HepG2 (cell line): Measurements from ENCODE around the gene ACBD7. TPM values are rescaled to one million over a fixed set of nuclear protein-coding genes. Genes with fewer than 3 reads are reported as not detected.
A peak's percentile ranks its signal among the peaks of the same experiment; 100 is the strongest.

ENCODE experiments used
- GPN1 ChIP-seq: sonication (generic); formaldehyde crosslinking; IDR thresholded peaks from 2 replicates; pipeline ENCODE4 v1.5.1; 2020; ENCODE audit warnings: missing genetic modification reagents, borderline replicate concordance
- HMGXB4 ChIP-seq, 2 experiments: sonication (generic) in 1 of 2; formaldehyde crosslinking in 1 of 2; IDR thresholded peaks; 2 replicates each; pipeline versions ENCODE4 v1.4.0 to v1.6.1; 2018 to 2020; ENCODE audit warnings: missing genetic modification reagents in 2 of 2, borderline replicate concordance in 1 of 2, low read depth in 1 of 2, mild to moderate bottlenecking in 1 of 2, missing biosample characterization in 1 of 2
- MAF1 ChIP-seq: sonication (generic); formaldehyde crosslinking; IDR thresholded peaks from 2 replicates; pipeline ENCODE4 v1.5.0; 2020; ENCODE audit warnings: missing genetic modification reagents, borderline replicate concordance
- MATR3 ChIP-seq: sonication (generic); formaldehyde crosslinking; IDR thresholded peaks from 2 replicates; pipeline ENCODE4 v1.4.0; 2020; ENCODE audit warnings: missing genetic modification reagents
- MXD3 ChIP-seq: IDR thresholded peaks from 2 replicates; pipeline ENCODE4 v1.6.1; 2016; ENCODE audit warnings: mild to moderate bottlenecking, missing biosample characterization, missing genetic modification reagents
- NBN ChIP-seq: fragments of 450-650 bp; conservative IDR thresholded peaks from 2 replicates; pipeline ENCODE4 v1.6.1; 2017
- PAX8 ChIP-seq: sonication (generic); formaldehyde crosslinking; IDR thresholded peaks from 2 replicates; pipeline ENCODE4 v1.8.0; 2022; ENCODE audit warnings: mild to moderate bottlenecking, missing genetic modification reagents, borderline replicate concordance
- RERE ChIP-seq: IDR thresholded peaks from 2 replicates; pipeline ENCODE4 v1.6.1; 2016; ENCODE audit warnings: low read depth, missing genetic modification reagents, missing compliant biosample characterization
- REXO4 ChIP-seq: sonication (generic); formaldehyde crosslinking; IDR thresholded peaks from 2 replicates; pipeline ENCODE4 v1.8.0; 2022; ENCODE audit warnings: missing genetic modification reagents, mild to moderate bottlenecking, borderline replicate concordance
- RNF2 ChIP-seq: fragments of 450-650 bp; conservative IDR thresholded peaks from 2 replicates; pipeline ENCODE4 v1.6.1; 2016; ENCODE audit warnings: low read depth
- RORA ChIP-seq: sonication (generic); formaldehyde crosslinking; IDR thresholded peaks from 2 replicates; pipeline ENCODE4 v1.5.0; 2020; ENCODE audit warnings: mild to moderate bottlenecking, missing genetic modification reagents, moderate library complexity
- RXRB ChIP-seq: IDR thresholded peaks from 2 replicates; pipeline ENCODE4 v1.6.1; 2016; ENCODE audit warnings: borderline replicate concordance, missing genetic modification reagents, missing compliant biosample characterization
- TIGD3 ChIP-seq: sonication (generic); formaldehyde crosslinking; IDR thresholded peaks from 2 replicates; pipeline ENCODE4 v1.5.1; 2020; ENCODE audit warnings: mild to moderate bottlenecking, missing genetic modification reagents, borderline replicate concordance
- ZFP91 ChIP-seq: sonication (generic); formaldehyde crosslinking; IDR thresholded peaks from 2 replicates; pipeline ENCODE4 v1.9.0; 2022; ENCODE audit warnings: missing genetic modification reagents, mild to moderate bottlenecking, borderline replicate concordance
- ZNF549 ChIP-seq: sonication (generic); formaldehyde crosslinking; IDR thresholded peaks from 2 replicates; pipeline ENCODE4 v1.5.0; 2020; ENCODE audit warnings: missing genetic modification reagents
- polyA plus RNA-seq, 8 experiments: library from polyadenylated mRNA; depleted of rRNA in 3 of 8; stranded (reverse) in 7 of 8; unstranded in 1 of 8; fragments of >200 nt; fragmentation: Illumina TruSeq in 4 of 8; extraction: Trizol in 4 of 8; gene quantifications; 2 replicates each; pipeline versions ENCODE4 v1.2.1 to v1.2.3, GENCODE V29; 2011 to 2016; ENCODE audit warnings: low read depth in 4 of 8, missing spikeins in 1 of 8, mixed read lengths in 1 of 8; ENCODE audit not compliant: insufficient read depth in 1 of 8
- total RNA-seq, 5 experiments: library from RNA; depleted of rRNA; stranded (reverse); fragments of >200 nt; fragmentation: Illumina TruSeq; extraction: Trizol; gene quantifications; 2 replicates each; pipeline ENCODE4 v1.2.3, GENCODE V29; 2016; ENCODE audit warnings: low read depth in 1 of 5

The ACBD7 gene
- total and polyA plus RNA-seq, 2 of the 13 experiments (the other 11 are each of a cell fraction or from before 2014, with no cell fraction given) = 1.4 to 2.6 TPM

- TF ChIP-seq ZNF549 (CRISPR knock-in tag) = no peak
- TF ChIP-seq NBN = no peak
- TF ChIP-seq MATR3 (CRISPR knock-in tag) = no peak
- no peak for TF ChIP-seq TIGD3 (CRISPR knock-in tag)
- 0 out of 2 replicates have a peak, but pooled peaks have one; percentile 53 for TF ChIP-seq PAX8 (CRISPR knock-in tag)
- 0 out of 4 replicates have a peak, but pooled peaks of 1 of the 2 experiments have one; percentile 21 for TF ChIP-seq HMGXB4 (CRISPR knock-in tag; IDR thresholded peaks at IDR 0.05; ENCODE audit: borderline replicate concordance in 1 of 2, low read depth in 1 of 2)
- TF ChIP-seq ZFP91 (CRISPR knock-in tag) = peak; percentile 61
- TF ChIP-seq MAF1 = no peak
- TF ChIP-seq MXD3 = peak; percentile 44; the same call in 1 of the 2 replicates
- TF ChIP-seq RORA = no peak
- TF ChIP-seq RNF2 = 0 out of 2 replicates have a peak, but pooled peaks have one; percentile 19
- TF ChIP-seq RXRB (CRISPR knock-in tag) = no peak
- no peak for TF ChIP-seq GPN1
- TF ChIP-seq RERE (CRISPR knock-in tag) = no peak
- no peak for TF ChIP-seq REXO4 (CRISPR knock-in tag)
Observed at GRCh38 chr10:15088428-15089261, at the start of gene ACBD7 (continued).
